ENCODE data around the gene CAPN3. TPM values are rescaled to one million over a fixed set of nuclear protein-coding genes. Genes with fewer than 3 reads are reported as not detected.
A peak's percentile ranks its signal among the peaks of the same experiment; 100 is the strongest.
"Not testable (repeated sequence)": the region's sequence is repeated elsewhere in the genome, so short reads cannot be mapped to it uniquely, and the experiment has no call there.

CAPN3 gene
- 0.06 TPM in 1 of 2 replicates, not detected in the other for total RNA-seq (2014; rRNA removed; shearing (Covaris generic))

GRCh38 chr15:42359249-42359648 lies at the start of gene CAPN3:
Gene CAPN3 (plus strand): TSS chr15:42359501. CDS start chr15:42359806, 305 bp downstream.
- DNase-seq (ENCODE audit: low read depth) = no peak

GRCh38 chr15:42313463-42313862 lies 45.8 kb upstream of the CAPN3 start:
- DNase-seq (ENCODE audit: low read depth) = no peak

DNA sequence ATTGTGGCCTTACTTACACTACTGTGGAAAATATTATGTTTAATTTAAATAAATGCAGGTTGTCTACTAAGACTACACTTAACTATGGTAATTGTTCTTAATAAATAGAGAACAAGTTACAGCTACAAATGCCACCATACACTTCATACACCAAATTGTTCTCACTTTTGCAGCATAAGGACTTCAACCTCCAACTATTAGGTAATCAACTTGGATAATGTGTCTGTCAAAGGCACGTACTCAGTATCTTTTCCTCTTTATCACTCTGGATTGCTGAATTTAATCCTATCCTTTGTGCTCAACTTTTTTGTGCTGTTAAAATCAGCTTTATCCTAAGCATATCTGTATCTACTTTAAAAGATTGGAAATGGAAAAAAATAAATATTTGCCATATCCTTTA lies 44.5 kb upstream of the CAPN3 start:
- no peak for DNase-seq (ENCODE audit: low read depth)

GRCh38 chr15:42315521-42315920 lies 43.8 kb upstream of the CAPN3 start:
- DNase-seq (ENCODE audit: low read depth) = no peak

GRCh38 chr15:42316282-42316805 lies 43.0 kb upstream of the CAPN3 start:
- not testable (repeated sequence) for DNase-seq (ENCODE audit: low read depth)

GRCh38 chr15:42319206-42319605 lies 40.1 kb upstream of the CAPN3 start:
- DNase-seq (ENCODE audit: low read depth) = no peak

GRCh38 chr15:42324308-42324707 lies 35.0 kb upstream of the CAPN3 start:
- DNase-seq (ENCODE audit: low read depth) = no peak

GRCh38 chr15:42329161-42329560 lies 30.1 kb upstream of the CAPN3 start:
- DNase-seq (ENCODE audit: low read depth) = no peak

DNA sequence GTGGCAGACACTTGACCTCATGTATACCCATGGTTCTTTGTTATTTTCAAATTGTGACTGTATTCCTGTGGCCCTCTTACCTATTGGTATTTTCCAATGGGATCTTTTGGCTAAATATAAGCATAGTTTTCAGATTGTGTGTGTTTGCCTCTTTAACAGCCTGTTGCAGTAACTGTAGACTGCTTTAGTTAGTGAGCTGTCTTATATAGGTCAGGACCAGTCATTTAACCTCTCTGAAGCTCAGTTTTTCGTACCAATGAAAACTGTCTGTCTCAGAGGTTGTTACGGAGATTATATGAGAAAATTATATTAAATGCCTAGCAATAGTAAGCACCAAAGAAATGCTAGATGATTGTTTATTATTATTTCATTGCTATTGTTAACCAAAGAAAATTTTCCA lies 29.3 kb upstream of the CAPN3 start:
- DNase-seq (ENCODE audit: low read depth) = no peak

GRCh38 chr15:42331235-42331634 lies 28.1 kb upstream of the CAPN3 start:
- no peak for DNase-seq (ENCODE audit: low read depth)

DNA sequence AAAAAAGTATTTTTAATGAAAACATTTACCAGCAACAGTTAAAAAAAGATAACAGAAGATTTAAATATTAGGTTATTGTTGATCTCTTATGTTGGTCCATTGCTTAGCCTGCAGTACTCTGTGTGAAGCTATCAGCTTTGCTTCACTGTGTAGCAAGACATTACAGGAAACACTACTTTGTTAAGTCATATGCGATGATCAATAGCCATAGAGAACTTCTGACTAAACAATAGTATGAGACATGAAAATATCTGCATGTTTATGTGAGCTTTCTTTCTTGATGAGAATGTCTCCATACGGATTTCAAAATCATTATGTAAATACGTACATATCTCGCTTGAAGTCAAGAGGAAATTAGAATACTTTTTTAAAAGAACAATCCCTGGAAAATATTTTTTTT lies 27.0 kb upstream of the CAPN3 start:
- DNase-seq (ENCODE audit: low read depth) = no peak

- DNase-seq (ENCODE audit: low read depth) = no peak
Observed at GRCh38 chr15:42335074-42335473, 24.2 kb upstream of the CAPN3 start.

DNA sequence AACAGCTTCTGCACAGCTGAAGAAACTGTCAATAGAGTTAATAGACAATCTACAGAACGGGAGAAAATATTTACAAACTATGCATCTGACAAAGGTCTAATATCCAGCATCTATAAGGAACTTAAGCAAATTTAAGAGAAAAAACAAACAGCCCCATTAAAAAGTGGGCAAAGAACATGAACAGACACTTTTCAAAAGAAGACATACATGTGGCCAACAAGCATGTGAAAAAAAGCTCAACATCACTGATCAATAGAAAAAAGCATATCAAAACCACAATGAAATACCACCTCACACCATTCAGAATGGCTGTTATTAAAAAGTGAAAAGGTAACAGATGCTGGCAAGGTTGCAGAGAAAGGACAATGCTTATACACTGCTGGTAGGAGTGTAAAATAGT lies 22.7 kb upstream of the CAPN3 start:
- not testable (repeated sequence) for DNase-seq (ENCODE audit: low read depth)

- DNase-seq (ENCODE audit: low read depth) = not testable (repeated sequence)
Observed at GRCh38 chr15:42337104-42337503, 22.2 kb upstream of the CAPN3 start.

DNA sequence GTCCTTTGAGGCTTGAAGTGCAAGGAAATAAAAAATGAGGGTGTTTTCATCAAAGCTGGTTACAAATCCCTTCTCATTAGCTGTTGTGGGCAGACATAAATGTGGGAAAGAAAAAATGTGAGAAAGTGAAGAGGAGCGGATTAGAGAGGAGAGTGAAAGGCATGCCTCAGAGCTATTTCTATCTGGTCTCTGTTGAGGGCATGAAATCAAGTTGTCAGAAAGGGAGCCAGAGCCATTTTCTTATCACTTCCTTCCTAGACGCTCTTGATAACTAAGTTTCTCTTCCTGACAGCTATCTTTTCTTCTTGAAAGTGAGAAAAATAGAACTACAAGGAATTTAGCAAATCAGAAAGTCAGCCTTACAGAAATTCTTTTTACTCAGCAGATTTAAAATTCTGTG lies 20.8 kb upstream of the CAPN3 start:
- no peak for DNase-seq (ENCODE audit: low read depth)

DNA sequence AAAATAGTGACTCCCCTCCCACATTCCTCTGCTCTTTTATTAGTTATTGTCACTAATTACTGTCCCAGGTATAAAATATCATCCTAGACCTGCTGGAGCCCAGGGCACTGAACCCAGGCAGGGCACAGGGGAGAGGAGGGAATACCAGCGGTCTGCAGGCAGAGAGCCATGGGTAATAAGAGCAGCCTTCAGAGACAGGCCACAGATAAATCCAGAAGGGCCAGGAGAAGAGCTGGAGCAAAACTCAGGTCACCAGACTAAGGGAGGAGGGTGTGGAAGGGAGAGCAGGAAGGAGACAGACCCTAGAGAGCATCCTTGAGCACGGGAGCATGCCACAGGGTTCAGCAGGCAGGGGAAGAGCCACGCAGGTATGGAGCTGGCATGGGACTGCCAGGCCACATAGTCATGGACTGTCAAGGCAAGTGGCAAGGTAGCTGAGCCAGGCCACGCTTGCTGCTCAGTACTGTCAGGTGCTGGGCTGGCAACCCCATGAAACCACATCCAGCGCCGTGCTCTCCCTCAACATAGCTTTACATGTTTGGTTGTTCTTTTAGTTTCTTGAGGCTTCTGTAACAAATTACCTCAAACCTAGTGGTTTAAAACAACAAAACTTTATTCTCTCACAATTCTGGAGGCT lies 15.6 kb upstream of the CAPN3 start:
- no peak for DNase-seq (ENCODE audit: low read depth)

DNA sequence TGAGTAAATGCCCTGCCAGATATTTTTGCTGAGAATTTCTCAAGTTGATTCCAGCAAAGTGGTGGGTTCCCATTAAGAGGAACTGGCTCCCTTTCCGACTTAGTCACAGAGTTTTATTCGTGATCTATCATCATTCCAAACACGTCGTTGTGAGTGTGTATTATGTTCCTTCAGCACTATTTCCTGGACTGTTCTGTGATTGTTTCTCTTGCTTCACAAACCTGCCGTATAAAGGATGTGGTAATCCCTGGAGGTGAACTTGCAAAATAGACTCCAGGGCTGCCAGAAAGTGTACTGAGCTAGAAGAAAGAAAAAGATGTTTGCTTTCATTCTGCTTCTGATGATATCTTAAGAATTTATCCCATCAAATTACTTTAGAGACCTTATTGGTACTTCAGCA lies 14.5 kb upstream of the CAPN3 start:
- peak; percentile 9 for DNase-seq (ENCODE audit: low read depth)

DNA sequence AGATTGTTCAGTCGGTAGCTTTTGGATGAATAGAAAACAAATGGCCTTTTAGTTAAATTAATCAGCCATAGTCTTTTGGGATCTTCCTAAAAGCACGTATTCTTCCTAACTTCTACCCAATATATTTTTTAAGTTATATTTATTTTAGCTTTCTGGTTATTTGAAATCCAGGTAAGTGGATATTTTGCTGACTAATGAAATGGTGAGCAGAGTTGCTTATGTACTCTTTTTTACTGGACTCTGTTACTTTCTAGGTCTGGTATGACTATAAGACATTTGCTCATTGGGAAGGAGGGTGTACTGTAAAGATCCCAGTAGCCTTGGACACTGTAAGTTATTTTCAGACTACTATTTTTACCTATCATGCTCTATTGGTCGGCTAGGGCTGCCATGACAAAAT lies 13.8 kb upstream of the CAPN3 start:
- no peak for DNase-seq (ENCODE audit: low read depth)

GRCh38 chr15:42348083-42348482 lies 11.2 kb upstream of the CAPN3 start:
- no peak for DNase-seq (ENCODE audit: low read depth)

GRCh38 chr15:42349186-42349585 lies 10.1 kb upstream of the CAPN3 start:
- no peak for DNase-seq (ENCODE audit: low read depth)

DNA sequence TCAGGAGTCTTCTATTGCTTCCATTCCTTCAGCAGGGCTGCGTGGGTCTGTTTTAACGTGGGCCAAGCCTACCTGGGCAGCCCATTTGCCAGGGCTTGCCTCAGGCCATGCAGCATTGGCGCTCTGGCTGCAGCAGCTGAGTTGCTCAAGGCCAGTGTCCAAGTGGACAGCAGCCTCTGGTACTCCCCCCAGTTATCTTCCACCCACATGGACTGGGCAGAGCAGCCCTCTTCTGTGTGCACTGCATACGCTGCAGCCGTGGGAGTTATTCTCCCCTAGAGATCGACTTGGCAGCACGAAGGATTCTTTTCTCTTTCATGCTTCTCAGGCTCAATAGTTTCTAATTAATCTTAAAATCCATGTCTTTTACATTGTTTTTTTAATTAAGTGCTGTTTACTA lies 6.9 kb upstream of the CAPN3 start:
- no peak for DNase-seq (ENCODE audit: low read depth)

GRCh38 chr15:42353061-42353460 lies 6.2 kb upstream of the CAPN3 start:
- DNase-seq (ENCODE audit: low read depth) = no peak

DNA sequence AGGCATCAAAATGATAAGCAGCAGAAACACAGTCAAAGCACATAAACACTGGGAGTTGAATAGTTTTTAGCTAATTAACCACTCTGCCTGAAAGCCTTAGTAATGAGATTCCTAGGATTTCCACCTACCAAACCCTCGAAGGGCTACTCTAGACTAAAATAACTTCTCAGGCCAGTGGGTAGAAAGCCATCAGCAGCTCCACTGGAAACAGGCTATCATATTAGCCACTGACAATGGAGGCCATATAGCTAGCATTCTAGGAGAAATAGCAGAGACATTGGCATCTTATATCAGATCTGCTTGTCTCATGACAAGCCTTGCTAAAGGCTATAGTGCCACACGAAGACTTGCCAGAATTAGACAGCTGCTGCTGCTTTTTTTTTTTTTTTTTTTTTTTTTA lies 4.5 kb upstream of the CAPN3 start:
- DNase-seq (ENCODE audit: low read depth) = no peak

DNA sequence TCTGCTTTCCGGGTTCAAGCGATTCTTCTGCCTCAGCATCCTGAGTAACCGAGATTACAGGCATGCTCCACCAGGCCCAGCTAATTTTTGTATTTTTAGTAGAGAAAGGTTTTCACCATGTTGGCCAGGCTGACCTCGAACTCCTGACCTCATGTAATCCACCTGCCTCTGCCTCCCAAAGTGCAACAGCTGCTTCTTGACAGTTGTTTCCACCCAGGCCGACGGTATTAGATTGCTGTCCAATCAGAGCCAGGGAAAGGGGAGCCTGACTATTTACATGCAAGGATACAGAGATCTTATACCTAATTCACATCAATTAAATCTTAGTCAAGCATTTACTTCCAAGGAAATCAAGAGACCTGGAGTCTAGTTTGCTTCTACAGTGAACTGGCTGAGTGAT lies 4.0 kb upstream of the CAPN3 start:
- DNase-seq (ENCODE audit: low read depth) = no peak
